NK-92 (cell line): Measurements from ENCODE around the gene NTN4.
"Not testable (repeated sequence)": the region's sequence is repeated elsewhere in the genome, so short reads cannot be mapped to it uniquely, and the experiment has no call there.

Experiments used
- DNase-seq: peaks from one replicate; lab custom pipeline; 2025; ENCODE audit not compliant: unreplicated experiment; lab: John Stamatoyannopoulos, UW

NTN4 gene

DNA sequence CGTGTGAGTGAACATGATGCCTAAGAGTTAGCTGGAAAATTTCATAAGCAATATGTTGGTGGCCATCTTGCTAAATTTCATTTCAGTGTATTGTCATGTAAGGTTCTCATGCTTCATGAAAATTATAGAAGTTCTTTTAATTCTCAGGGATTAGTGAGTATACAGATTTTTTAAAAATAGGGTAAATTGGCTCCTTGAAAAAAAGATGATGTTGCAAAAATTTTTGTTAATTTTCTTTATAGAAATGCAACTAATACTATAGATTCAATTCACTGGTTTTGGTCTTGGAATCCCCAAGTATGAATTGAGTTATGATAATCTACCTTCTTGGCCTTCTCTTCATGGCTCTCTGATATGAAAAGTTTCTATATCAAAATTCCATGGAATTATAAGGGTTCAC lies 75.4 kb downstream of the NTN4 start:
- no peak for DNase-seq

DNA sequence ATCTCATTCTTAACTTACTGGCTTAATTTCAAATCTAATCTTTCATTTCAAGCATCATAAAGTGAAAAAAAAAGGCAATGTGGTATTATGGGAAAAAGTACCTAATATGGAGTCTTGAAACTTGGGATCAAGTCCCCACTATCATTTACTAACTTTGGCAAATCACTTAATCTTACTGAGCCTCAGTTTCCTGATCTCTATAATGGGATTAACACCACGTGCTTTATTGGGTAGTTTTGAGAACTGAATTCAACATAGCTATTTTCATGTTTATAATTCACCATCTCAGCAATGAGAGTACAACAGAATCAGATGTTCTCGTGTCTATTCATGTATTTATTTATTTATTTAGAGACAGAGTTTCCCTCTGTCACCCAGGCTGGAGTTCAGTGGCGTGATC lies 78.3 kb downstream of the NTN4 start:
- DNase-seq, result no peak

DNA sequence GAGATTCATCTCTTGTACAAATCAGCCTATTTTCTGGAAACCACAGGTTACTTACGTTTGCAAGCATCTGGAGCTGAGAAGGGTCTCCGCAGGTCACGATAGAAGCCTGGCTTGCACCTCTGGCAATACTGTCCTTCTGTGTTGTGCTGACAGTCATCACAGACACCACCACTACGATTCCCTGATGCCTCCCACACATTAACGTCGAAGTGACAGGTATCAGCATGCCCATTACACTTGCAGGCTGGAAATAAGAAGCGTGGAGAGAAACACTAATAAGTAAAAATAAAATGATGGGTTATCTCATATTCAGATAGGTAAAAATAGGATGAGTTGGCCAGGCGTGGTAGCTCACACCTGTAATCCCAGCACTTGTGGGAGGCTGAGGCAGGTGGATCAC lies 80.2 kb downstream of the NTN4 start:
- DNase-seq, result no peak

DNA sequence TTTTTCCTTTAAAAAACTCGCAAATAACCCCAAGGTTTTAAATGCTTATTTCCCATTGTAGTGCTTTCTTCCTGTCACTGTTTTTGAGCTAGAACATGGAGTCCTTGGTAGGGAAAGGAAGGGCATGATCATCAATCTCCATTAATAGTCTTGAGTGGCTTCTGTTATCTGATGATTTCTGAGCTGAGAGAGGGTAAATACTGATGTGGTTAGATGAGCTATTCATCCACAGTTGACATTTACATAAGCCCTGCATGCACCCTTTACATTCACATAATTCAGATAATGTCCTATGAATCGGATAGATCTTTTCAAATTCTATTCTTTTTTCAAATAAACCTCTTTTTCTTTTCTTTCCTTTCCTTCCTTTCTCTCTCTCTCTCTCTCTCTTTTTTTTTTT lies 81.4 kb downstream of the NTN4 start:
- DNase-seq, result no peak

DNA sequence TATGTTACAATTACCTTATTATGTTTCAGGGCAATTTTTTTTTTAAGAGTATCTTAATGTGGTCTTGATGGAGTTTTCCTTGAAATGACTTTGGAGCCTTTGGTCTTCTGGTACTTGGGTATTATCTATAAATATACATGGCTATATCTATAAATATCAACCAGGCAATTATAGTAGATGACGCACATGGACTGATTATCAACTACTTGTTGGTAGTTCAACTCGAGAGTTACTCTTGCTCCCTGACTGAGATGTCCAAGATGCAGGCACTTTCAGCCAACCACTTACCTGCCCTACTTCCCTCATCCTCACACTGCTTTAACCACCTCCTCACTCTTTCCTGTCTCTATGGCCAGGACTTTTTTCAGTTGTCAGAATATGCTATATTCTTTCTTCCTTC lies 85.4 kb downstream of the NTN4 start:
- no peak for DNase-seq

DNA sequence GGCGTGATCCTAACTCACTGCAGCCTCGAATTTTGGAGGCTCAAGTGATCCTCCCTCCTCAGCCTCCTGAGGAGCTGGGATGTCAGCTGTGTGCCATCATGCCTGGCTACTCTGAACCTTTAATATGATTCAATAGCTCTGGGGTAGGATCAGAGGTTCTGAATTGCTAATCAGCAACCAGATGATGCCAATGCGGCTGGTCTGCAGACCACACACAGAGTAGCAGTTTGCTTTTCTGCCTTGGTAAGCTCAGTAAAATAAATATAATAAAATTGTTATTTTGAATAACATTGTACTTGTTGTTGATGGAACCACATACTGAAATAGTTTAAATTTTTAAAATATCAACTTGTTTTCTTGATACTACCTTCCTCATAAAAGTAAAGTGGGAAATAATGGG lies 86.6 kb downstream of the NTN4 start:
- no peak for DNase-seq

DNA sequence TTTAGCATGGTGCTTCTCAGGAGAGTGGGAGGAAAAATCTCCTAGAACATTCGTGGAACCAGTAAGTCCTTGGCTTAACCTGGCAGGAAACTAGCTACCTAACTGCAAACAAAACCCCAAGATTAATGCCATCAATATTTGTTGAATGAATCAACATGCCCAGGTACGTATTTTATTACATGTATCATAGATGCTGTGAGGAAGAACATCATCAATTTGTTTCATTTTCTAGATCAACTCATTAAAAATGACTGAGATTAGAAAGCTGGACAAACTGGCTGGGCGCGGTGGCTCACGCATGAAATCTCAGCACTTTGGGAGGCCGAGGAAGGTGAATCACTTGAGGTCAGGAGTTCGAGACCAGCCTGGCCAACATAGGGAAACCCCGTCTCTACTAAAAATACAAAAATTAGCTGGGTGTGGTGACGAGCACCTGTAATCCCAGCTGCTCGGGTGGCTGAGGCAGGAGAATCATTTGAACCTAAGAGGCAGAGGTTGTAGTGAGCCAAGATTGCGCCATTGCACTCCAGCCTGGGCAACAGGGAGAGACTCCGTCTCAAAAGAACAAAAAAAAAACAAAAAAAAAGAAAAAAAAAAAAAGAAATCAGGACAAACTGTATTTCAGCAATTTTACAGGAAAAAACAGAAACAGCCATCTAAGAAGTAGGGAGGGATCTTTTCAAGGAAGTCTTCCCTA lies 88.7 kb downstream of the NTN4 start:
- DNase-seq, result no peak

DNA sequence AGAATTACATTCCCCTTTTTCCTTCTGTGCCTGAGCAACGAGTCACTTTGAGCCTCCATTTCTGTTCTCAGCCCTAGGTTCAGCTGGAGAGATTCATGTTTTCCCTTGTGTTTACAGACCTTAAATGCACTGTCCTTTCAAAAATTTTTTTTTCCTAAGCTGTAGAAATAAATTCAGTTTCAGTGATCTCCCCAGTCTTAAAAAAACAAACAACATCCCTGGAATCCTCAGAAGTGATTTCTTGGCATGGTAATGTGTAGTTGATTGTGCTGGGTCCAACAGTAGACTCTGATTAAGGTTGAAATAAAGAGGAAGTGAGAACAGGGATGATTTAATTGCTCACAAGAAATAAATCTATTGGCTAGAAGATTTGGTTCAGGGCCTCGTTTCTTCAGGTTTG lies 89.3 kb downstream of the NTN4 start:
- no peak for DNase-seq

DNA sequence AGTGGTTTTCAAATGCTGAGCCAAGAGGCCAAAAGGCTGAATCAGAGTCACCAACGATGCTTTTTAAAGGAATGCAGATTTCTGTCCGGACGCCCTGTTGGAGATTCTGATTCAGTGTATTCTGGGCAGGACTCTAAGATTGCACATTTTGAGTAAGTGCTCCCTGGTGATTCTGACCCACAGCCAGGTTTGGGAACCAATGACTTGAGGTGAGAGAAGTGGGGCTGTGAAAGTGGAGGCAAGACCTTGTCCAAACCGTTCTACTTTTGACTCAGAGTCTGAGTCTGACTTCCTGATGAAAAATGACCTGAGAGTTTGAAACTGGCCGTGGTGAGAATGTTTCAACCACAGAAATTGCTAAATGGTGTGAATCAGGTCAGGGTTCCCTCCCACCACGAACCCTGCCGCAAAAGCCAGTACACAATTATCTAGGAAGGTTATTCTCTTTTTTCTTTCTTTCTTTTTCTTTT lies 90.2 kb downstream of the NTN4 start:
- DNase-seq, result no peak

DNA sequence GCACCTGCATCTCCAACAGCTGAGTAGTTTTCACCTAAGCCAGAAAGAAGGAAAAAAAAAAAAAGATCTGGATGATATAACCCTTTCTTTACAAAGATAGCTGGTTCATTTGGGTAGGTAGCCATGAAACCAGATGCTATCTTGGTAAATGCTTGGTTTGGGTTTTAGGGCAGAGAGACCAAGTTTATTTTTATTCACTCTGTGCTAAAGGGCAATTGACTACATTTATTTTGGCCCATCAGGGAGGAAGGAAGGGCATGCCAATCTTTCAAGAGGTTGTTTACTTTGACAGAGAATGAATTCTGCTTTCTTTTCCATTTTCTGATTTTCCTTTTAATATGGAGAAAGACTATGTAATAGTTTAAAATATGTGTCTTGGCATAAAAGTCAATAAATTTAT lies 91.0 kb downstream of the NTN4 start:
- no peak for DNase-seq

DNA sequence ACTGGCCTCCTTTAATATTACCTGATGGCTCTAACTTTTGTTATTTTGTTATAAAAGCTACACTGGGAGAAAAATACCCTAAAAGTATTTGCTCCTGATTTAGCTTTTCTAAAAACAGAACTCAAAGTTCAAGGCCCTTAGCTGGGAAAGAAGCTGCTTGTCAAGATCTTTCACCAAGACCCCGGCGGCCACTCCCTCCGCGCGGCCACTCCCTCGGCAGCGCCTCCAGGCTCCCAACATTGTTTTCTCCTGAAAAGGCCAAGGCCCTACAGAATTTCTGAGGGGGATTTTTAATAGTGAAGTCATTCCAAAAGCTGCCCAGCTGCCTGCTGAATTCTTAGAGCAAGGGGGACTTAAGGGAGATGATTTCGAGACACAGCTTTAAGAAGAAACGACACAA lies 96.4 kb downstream of the NTN4 start:
- DNase-seq, result no peak

DNA sequence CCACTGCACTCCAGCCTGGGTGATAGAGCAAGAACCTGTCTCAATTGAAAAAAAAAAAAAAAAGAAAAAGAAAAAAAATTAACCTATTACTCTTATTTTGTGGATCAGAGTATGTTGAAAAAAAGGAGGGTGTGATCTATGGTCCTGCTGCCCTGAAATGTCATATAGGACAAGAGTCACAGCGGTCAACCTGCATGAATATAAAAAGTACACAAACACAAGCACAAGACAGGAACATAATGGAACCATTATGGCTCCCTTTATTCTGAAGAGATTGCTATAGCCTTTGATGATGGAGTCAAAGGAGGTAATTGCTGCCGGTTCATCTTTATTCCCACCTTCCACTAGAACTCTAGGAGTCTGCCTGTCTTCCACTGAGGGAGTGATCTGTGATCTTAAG lies 96.9 kb downstream of the NTN4 start:
- DNase-seq, result no peak

DNA sequence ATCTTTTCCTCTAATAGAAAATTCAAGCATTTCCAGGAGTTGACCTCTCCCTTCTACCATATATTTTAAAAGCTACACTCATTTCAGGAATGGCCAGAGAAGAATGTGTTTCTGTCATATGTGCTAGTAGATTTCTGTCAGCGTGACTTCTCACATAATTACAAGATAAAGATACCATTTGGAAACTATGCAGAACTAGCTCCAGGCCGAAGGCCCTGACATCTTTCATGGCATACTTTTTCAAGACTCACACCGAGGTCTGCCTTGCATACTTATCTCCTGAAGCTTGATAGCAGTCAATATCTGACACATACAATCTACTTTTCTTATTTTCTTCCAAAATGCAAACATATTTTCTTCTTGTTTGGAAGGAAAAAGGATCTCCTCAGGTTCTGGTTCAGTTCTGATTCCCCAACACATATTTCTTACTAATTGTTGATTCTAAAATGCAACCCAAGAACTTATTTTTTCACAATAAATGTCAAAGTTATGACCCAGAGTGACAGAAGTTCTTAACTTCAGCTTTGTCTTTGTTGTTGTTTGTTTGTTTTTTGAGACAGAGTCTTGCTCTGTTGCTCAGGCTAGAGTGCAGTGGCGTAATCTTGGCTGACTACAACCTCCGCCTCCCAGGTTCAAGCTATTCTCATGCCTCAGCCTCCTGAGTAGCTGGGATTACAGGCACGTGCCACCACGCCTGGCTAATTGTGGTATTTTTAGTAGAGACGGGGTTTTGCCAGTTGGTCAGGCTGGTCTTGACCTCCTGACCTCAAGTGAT lies 99.5 kb downstream of the NTN4 start:
- DNase-seq, result no peak

DNA sequence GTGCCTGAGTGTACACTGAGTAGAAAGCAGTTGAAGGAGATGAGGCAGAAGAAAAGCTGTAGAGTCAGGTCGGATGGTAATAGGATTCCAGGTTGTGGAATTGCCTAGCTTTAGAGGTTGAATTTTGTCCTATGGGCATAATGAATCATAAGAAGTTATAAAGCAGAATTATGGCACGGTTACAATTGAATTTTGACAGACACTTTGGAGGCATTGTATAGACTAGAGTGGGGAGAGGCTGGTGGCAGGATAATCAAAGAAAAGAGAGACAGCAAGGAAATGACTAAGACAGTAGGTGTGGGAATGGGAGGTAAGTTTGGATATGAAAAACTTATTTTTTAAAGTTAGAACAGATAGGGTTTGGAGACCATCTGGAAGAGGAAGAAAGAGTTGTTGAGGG lies 102.6 kb downstream of the NTN4 start:
- no peak for DNase-seq

DNA sequence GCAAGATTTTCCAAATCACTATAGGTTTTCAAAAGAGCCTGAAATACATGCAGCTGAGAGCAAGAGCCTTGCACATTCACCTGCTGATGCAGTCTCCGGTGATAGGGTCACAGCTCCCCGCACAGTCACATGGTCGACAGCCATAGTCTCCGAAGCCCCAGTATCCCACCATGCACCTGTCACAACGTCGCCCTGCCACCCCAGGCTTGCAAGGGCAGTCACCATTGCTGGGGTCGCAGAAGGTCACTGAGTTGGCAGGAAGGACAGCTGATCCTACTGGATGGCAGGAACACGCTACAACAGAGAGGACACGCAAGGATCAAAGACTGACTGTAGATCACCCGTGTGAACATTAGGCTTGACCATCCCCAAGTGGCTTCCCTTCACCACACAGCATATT lies 107.1 kb downstream of the NTN4 start:
- no peak for DNase-seq

DNA sequence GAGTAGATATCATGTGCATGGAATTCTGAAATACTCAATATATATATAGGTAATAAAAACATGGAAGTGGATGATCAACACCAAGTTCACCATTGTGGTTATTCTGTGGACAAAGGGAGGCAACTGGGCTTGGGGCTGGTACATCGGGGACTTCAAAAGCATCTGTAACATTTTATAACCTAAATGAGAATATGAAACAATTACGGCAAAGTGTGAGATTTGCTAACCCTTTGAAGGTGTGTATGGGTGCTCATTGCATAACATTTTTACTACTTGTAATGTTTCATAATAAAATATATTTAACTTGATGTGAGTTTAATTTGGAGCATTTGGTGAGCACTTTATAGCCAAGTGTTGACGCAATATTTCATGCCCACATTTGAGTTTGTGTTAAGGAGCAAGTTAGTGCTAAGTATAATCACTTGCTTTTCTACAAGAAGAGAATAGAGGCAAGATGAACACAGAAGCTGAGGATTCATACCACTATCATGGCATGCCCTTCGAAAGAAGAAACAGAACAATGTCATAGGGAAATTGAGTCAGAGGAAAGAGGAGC lies 109.3 kb downstream of the NTN4 start:
- DNase-seq, result no peak

DNA sequence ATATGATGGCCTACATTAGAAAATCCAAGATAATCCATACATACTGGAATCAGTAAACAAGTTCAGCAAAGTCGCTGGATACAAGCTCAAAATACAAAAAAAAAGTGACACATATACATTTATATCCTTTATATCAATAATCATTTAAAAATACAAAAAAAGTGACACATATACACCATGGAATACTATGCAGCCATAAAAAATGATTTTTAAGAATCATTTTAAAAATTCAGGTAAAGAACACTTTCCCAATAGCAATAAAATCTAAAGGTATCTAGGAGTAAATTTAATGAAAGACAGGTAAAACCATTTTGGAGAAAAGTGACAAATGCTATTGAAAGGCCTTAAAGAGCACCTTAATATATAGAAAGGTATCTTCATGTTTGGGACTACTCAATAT lies 111.9 kb downstream of the NTN4 start:
- no peak for DNase-seq

DNA sequence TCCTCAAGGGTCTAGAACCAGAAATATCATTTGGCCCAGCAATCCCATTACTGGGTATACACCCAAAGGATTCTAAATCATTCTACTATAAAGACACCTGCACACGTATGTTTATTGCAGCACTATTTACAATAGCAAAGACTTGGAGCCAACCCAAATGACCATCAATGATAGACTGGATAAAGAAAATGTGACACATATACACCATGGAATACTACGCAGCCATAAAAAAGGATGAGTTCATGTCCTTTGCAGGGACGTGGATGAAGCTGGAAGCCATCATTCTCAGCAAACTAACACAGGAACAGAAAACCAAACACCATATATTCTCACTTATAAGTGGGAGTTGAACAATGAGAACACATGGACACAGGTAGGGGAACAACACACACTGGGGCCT lies 112.8 kb downstream of the NTN4 start:
- DNase-seq, result not testable (repeated sequence)

DNA sequence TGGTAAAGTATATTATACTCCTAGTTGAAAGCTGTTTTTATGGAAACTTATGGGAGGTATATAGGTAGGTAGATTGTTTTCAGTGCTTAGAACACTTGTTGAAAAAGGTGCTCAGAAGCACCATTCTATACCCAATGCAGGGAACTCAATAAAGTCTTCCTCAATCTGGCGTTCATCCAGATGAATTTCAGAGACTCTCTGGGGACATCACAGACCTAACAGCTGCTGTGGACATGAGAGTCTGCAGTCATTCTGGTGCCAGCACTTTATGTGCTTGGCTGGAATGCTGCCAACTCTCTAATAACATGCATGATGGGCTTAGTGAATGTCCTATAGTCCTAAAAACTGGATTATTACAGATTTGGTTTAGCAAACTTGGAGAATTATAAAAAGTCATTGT lies 115.9 kb downstream of the NTN4 start:
- DNase-seq, result no peak

DNA sequence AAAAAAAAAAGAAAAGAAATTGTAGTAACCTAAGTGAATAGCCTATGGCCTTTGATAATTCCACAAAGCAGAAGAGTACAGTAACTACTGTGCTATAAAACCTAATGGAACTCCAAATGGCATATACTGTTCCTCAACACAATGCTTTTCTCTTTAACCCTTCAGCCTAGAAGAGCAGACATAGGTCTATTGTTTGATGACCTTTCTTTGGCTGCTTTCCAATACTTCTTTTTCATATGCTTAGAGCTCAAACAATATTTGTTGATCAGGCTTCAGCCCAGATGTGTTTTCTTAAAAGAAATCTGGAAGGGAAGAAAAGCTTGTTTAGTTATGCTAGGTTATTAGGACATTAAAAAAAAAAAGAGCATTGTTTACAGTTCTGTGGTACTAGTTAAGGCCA lies 116.4 kb downstream of the NTN4 start:
- no peak for DNase-seq

DNA sequence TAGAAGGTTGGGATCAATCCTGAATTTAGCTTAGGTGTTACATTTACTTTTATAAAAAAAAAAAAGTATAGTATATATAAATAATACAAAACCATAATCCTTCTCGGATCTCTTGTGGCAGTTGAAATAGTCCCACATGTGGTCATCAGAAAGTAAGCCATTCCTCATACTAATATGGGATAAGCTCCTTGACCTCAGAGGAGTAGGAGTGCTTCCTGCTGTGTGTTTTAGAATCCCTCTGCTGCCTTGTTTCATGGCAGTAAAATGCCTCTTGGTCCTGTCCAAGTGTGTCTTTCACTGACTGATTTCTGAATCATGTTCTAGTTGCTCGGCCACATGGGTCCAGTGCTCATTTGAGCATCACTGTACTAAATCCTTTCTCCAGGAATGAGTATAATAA lies 117.0 kb downstream of the NTN4 start:
- DNase-seq, result no peak

DNA sequence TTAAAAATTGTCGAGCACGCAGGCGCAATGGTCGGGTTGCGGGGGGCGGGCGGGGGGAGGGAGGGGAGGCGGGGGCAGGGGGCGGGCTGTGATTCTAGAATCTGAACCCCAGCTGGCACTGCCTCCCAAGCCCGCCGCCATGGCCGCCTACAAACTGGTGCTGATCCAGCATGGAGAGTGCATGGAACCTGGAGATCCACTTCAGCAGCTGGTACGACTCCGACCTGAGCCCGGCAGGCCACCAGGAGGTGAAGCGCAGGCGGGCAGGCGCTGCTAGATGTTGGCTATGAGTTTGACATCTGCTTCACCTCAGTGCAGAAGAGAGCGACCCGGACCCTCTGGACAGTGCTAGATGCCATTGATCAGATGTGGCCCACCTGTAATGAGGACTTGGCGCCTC lies 118.4 kb downstream of the NTN4 start:
- no peak for DNase-seq
